OCI-LY1 (cell line): Measurements from ENCODE around the gene GID8.

Source experiments
- CTCF ChIP-seq: fragments of 200-600 bp; sonication (generic), shearing (Covaris generic); IDR thresholded peaks from 2 replicates; pipeline ENCODE4 v1.5.1; 2017; ENCODE audit warnings: mild to moderate bottlenecking, antibody characterized with exemption, low read length, moderate library complexity, mixed read lengths
- EZH2 ChIP-seq: fragments of 200-600 bp; sonication (generic), shearing (Covaris generic); IDR thresholded peaks from 2 replicates; pipeline ENCODE4 v1.8.0; 2017; ENCODE audit warnings: borderline replicate concordance, mixed run types, mild to moderate bottlenecking, antibody characterized with exemption, low read length, moderate library complexity, mixed read lengths

DNA sequence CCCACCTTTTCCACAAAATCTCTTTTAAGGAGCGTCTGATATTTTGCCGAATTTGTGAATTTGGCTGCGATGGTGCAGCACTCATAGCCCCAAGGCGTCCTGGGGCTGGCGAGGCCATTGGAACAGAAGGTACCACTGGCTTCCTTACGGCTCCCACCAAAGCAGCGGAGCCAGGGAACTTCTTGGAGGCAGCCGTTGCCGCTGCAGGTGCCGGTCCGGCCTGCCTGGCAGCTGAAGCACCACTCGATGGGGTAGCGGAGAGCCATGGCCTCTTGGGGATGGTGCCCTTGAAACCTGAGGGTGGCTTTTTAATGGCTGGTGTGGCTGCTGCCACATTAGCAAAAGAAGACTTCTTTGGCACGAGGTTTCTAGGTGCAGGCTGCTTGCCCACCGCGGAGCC lies 41.4 kb upstream of the GID8 start:
- TF ChIP-seq CTCF (no peak), EZH2 (no peak)
